ENCODE data around the gene ASS1.

The ASS1 gene

GRCh38 chr9:130424595-130425454, 19.9 kb upstream of the ASS1 start:
- TF ChIP-seq, protein P1, sequence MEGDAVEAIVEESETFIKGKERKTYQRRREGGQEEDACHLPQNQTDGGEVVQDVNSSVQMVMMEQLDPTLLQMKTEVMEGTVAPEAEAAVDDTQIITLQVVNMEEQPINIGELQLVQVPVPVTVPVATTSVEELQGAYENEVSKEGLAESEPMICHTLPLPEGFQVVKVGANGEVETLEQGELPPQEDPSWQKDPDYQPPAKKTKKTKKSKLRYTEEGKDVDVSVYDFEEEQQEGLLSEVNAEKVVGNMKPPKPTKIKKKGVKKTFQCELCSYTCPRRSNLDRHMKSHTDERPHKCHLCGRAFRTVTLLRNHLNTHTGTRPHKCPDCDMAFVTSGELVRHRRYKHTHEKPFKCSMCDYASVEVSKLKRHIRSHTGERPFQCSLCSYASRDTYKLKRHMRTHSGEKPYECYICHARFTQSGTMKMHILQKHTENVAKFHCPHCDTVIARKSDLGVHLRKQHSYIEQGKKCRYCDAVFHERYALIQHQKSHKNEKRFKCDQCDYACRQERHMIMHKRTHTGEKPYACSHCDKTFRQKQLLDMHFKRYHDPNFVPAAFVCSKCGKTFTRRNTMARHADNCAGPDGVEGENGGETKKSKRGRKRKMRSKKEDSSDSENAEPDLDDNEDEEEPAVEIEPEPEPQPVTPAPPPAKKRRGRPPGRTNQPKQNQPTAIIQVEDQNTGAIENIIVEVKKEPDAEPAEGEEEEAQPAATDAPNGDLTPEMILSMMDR (IDR thresholded peaks at IDR 0.05; ENCODE audit: insufficient read depth, low read length, missing control alignments), result no peak
- H3K4me3 ChIP-seq (ENCODE audit: low read depth, low read length), result no peak overlapping the region
- no peak for DNase-seq (ENCODE audit: low read depth, low spot score)
- POLR2A ChIA-PET, result no interaction called here
- CTCF ChIA-PET, result interaction anchor here (0.9 to 1.0 kb wide), 2 partner anchors 12 to 257 kb away, joined by 3 to 4 read pairs; no protein-coding TSS in a partner anchor

DNA sequence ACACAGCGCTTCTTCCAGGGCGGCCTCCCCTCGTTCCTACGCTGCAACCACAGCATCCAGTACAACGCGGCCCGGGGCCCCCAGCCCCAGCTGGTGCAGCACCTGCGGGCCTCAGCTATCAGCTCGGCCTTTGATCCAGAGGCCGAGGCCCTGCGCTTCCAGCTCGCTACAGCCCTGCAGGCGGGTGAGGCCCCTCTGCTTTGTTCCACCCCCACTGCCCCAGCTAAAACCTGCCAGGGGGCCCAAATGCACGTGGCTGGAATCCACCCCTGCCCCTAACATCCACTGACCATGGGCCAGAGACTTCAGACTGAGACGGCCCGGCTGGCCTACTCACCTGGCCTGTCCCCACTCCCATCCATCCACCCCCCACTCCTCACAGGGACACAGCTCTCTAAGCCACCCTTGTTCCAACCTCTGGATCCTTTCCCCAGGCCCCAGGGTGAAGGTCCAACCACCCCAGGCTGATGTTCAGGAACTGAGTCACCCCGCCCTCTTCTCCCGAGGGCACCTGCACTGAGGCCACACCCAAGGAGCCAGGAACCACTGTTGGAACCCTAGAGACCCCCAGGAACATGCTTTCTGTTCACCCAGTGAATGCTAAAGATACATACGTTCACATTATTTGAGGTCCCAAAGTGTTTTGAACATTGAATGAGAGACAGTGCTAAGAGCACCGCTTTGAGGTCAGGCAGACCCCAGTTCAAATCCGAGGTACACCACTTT, 18.9 kb upstream of the ASS1 start:
- ChIA-PET POLR2A (no interaction called here), CTCF (interaction anchor here (0.9 to 2.4 kb wide), 4 partner anchors 11 to 256 kb away, joined by 3 to 11 read pairs (median 4); no protein-coding TSS in a partner anchor)
- no peak for DNase-seq (ENCODE audit: low read depth, low spot score)
- TF ChIP-seq, protein P1 (IDR thresholded peaks at IDR 0.05; ENCODE audit: insufficient read depth, low read length, missing control alignments), result no peak
- H3K4me3 ChIP-seq (ENCODE audit: low read depth, low read length), result no peak overlapping the region

GRCh38 chr9:130426467-130426773, 18.3 kb upstream of the ASS1 start:
- no peak for DNase-seq (ENCODE audit: low read depth, low spot score)
- no peak overlapping the region for H3K4me3 ChIP-seq (ENCODE audit: low read depth, low read length)
- TF ChIP-seq, protein P1 (IDR thresholded peaks at IDR 0.05; ENCODE audit: insufficient read depth, low read length, missing control alignments), result no peak
- POLR2A ChIA-PET, result no interaction called here
- CTCF ChIA-PET, result interaction anchor here (1.3 to 2.4 kb wide), 3 partner anchors 11 to 190 kb away, joined by 3 to 11 read pairs (median 3); no protein-coding TSS in a partner anchor

- no peak for DNase-seq (ENCODE audit: low read depth, low spot score)
- POLR2A ChIA-PET, result no interaction called here
- TF ChIP-seq, protein P1 (IDR thresholded peaks at IDR 0.05; ENCODE audit: insufficient read depth, low read length, missing control alignments), result peak; percentile 5
- CTCF ChIA-PET, result interaction anchor here (1.3 to 2.4 kb wide), 3 partner anchors 10 to 191 kb away, joined by 3 to 11 read pairs (median 3); no protein-coding TSS in a partner anchor
- no peak overlapping the region for H3K4me3 ChIP-seq (ENCODE audit: low read depth, low read length)
Measured at GRCh38 chr9:130426883-130427282, 17.9 kb upstream of the ASS1 start.

DNA sequence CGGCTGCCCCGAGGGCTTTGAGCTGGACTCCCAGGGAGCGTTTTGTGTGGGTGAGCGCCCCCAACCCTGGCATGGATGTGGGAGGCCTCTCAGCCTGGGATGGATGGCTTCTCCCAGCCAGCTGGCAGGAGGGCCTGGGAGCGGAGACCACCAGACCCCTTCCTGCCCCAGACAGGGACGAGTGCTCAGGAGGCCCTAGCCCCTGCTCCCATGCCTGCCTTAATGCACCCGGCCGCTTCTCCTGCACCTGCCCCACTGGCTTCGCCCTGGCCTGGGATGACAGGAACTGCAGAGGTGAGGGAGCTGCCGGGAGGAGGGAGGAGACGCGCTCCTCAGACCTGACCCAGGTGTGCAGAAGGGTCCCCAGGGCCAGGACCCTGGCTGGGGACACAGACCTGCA, 17.4 kb upstream of the ASS1 start:
- ChIA-PET CTCF (interaction anchor here (1.3 to 2.4 kb wide), 3 partner anchors 10 to 191 kb away, joined by 3 to 11 read pairs (median 3); no protein-coding TSS in a partner anchor), POLR2A (no interaction called here)
- no peak overlapping the region for H3K4me3 ChIP-seq (ENCODE audit: low read depth, low read length)
- TF ChIP-seq, protein P1 (IDR thresholded peaks at IDR 0.05; ENCODE audit: insufficient read depth, low read length, missing control alignments), result no peak
- DNase-seq (ENCODE audit: low read depth, low spot score), result no peak

Measured in AG04449 (cell line).